ENCODE data around the gene CCRL2. TPM values are rescaled to one million over a fixed set of nuclear protein-coding genes. Genes with fewer than 3 reads are reported as not detected.

The CCRL2 gene
- total RNA-seq, 1 experiment from 2014 or later = not detected

DNA sequence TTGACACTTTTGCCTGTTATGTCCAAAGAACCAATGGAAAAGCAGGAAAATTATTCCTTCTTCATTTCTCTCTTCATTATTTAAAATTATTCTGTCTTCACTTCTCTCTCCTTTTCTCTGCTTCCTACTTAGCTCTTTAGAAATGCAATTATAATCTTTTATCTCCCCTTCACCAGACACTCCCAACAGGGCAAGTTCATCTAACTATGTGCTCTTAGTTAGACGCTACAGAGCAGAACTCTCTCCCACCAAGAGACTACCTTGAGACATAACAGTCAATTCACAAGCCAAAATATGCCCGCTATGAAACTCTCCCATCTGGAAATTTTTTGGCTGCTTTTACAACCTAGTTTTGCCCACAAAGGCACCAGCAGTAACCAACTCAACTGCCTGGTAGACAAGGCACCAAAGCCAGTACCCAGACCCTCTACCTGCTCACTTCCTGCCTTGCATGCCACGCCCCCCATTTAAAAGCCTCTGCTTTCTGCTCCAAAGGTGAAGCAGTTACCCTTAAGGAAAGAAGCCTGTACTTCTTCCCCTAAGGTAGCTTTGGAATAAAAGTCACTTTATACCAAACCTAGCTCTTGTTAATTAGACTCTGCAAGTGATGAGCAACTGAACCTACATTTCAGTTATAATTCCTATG is 28.1 kb downstream of the CCRL2 start:
- H3K79me2 ChIP-seq (ENCODE audit: insufficient read depth, low read length) = no peaks in the 10 kb centered on the region
- no peak overlapping the region for H3K4me2 ChIP-seq (ENCODE audit: insufficient read depth, insufficient read length, low read length)
- H3K56ac ChIP-seq (ENCODE audit: insufficient read length, low read depth, low read length) = no peak overlapping the region
- H3K9ac ChIP-seq (ENCODE audit: extremely low read depth, insufficient read length, low read length) = no peak overlapping the region
- H3K23ac ChIP-seq (ENCODE audit: insufficient read length, low read depth, low read length) = no peak overlapping the region
- no peak overlapping the region for H4K5ac ChIP-seq (ENCODE audit: insufficient read length, low read depth, low read length)
- H2BK20ac ChIP-seq (ENCODE audit: low read depth, low read length, poor library complexity, severe bottlenecking) = no peak overlapping the region
- Mint-ChIP-seq H3K27me3 (ENCODE audit: low read depth) (no peaks in the 10 kb centered on the region), H3K4me1 (peaks cover 0 to 3% of the 10 kb centered on the region in 2 experiments; a peak in 3 of 4 replicates), H3K9me3 (peaks cover 15 to 24% of the 10 kb centered on the region in 2 experiments), H3K4me3 (no peak overlapping the region), H3K27ac (no peak overlapping the region), H3K36me3 (ENCODE audit: insufficient read depth in 1 of 3, low read depth in 3 of 3) (peaks cover 6 to 12% (median 6%) of the 10 kb centered on the region in 3 experiments)
- no peak overlapping the region for H3K4ac ChIP-seq (ENCODE audit: low read depth, low read length)
- no peak overlapping the region for H3K27ac ChIP-seq (ENCODE audit: insufficient read length, low read depth, low read length)
- H2BK12ac ChIP-seq (ENCODE audit: insufficient read length, low read depth, low read length) = no peak overlapping the region
- no peak overlapping the region for H4K91ac ChIP-seq (ENCODE audit: insufficient read length, low read depth, low read length)
- no peak for DNase-seq
- H2BK15ac ChIP-seq (ENCODE audit: low read depth, low read length) = no peak overlapping the region
- H3T11ph ChIP-seq (ENCODE audit: low read length) = no peak overlapping the region
- H3K79me1 ChIP-seq (ENCODE audit: insufficient read depth, low read depth, low read length, poor library complexity, severe bottlenecking) = no peaks in the 10 kb centered on the region
- H2BK5ac ChIP-seq (ENCODE audit: insufficient read length, low read length) = no peak overlapping the region
- no peaks in the 10 kb centered on the region for H3K27me3 ChIP-seq (ENCODE audit: insufficient read depth, low read length)
- TF ChIP-seq, protein P1, sequence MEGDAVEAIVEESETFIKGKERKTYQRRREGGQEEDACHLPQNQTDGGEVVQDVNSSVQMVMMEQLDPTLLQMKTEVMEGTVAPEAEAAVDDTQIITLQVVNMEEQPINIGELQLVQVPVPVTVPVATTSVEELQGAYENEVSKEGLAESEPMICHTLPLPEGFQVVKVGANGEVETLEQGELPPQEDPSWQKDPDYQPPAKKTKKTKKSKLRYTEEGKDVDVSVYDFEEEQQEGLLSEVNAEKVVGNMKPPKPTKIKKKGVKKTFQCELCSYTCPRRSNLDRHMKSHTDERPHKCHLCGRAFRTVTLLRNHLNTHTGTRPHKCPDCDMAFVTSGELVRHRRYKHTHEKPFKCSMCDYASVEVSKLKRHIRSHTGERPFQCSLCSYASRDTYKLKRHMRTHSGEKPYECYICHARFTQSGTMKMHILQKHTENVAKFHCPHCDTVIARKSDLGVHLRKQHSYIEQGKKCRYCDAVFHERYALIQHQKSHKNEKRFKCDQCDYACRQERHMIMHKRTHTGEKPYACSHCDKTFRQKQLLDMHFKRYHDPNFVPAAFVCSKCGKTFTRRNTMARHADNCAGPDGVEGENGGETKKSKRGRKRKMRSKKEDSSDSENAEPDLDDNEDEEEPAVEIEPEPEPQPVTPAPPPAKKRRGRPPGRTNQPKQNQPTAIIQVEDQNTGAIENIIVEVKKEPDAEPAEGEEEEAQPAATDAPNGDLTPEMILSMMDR (conservative IDR thresholded peaks at IDR 0.05) = no peak
- no peak overlapping the region for H4K8ac ChIP-seq (replicated peaks; ENCODE audit: insufficient read length, low read depth, low read length)
- H3K4me1 ChIP-seq (ENCODE audit: insufficient read depth, low read length) = no peaks in the 10 kb centered on the region
- no peak overlapping the region for H3K18ac ChIP-seq (ENCODE audit: insufficient read length, low read depth, low read length)
- H2BK120ac ChIP-seq (ENCODE audit: low read depth, low read length, poor library complexity, severe bottlenecking) = no peak overlapping the region
- no peak overlapping the region for H2AK5ac ChIP-seq (ENCODE audit: insufficient read length, low read length)
- H3K23me2 ChIP-seq (ENCODE audit: insufficient read length, low read depth, low read length, poor library complexity, severe bottlenecking) = no peaks in the 10 kb centered on the region
- no peak overlapping the region for H2AFZ ChIP-seq (ENCODE audit: low read length)
- no peak overlapping the region for H3K14ac ChIP-seq (ENCODE audit: insufficient read depth, low read length)
- H4K20me1 ChIP-seq (ENCODE audit: control insufficient read depth, insufficient read depth, insufficient read length) = no peaks in the 10 kb centered on the region
- no CpG with 5 or more reads among the region's 3 CpGs for WGBS (ENCODE audit: extremely low coverage, insufficient read length, low lambda C conversion rate)
- no peaks in the 10 kb centered on the region for H3K9me3 ChIP-seq (ENCODE audit: control insufficient read depth, low read depth, low read length)

All from H9 (cell line).